GM18508 (cell line): Measurements from ENCODE around the gene SEC61A2.

Experiments
- ATAC-seq: cut with Tn5 transposase; IDR thresholded peaks from one replicate; pipeline ENCODE4 v1.9.1; 2021; ENCODE audit warnings: moderate number of reproducible peaks; ENCODE audit not compliant: insufficient read depth, unreplicated experiment

SEC61A2 gene

GRCh38 chr10:12194752-12195271 is 65.3 kb downstream of the SEC61A2 start:
- no peak for ATAC-seq

- no peak for ATAC-seq
These were observed 65.8 kb downstream of the SEC61A2 start for GRCh38 chr10:12195281-12195602.

GRCh38 chr10:12195603-12196506 is 66.4 kb downstream of the SEC61A2 start, which contains the start of the genes CDC123 and NUDT5:
TSS of gene CDC123 (plus strand) at chr10:12196188. CDS start at chr10:12196246, 58 bp downstream.
TSS of gene NUDT5 (minus strand) at chr10:12195891. CDS start at chr10:12186291, 9,600 bp downstream.
- ATAC-seq = peak; percentile 53

GRCh38 chr10:12196531-12197211 is 67.2 kb downstream of the SEC61A2 start:
- ATAC-seq = peak; percentile 16

GRCh38 chr10:12198156-12198555 is 68.7 kb downstream of the SEC61A2 start:
- ATAC-seq = no peak

GRCh38 chr10:12200850-12201249 is 71.4 kb downstream of the SEC61A2 start:
- no peak for ATAC-seq

GRCh38 chr10:12201543-12201942 is 72.1 kb downstream of the SEC61A2 start:
- ATAC-seq = no peak

- no peak for ATAC-seq
These were observed 72.7 kb downstream of the SEC61A2 start for GRCh38 chr10:12202226-12202625.

- no peak for ATAC-seq
These were observed 75.6 kb downstream of the SEC61A2 start for GRCh38 chr10:12205082-12205481.

- no peak for ATAC-seq
These were observed 77.6 kb downstream of the SEC61A2 start for GRCh38 chr10:12207114-12207513.

GRCh38 chr10:12208460-12208859 is 79.0 kb downstream of the SEC61A2 start:
- ATAC-seq = no peak

- no peak for ATAC-seq
These were observed 83.0 kb downstream of the SEC61A2 start for GRCh38 chr10:12212454-12212853.

GRCh38 chr10:12213621-12214020 is 84.1 kb downstream of the SEC61A2 start:
- no peak for ATAC-seq

GRCh38 chr10:12214093-12214492 is 84.6 kb downstream of the SEC61A2 start:
- ATAC-seq = no peak

GRCh38 chr10:12214763-12215218 is 85.3 kb downstream of the SEC61A2 start:
- ATAC-seq = no peak
